ENCODE data around the gene ITGB4. TPM values are rescaled to one million over a fixed set of nuclear protein-coding genes. Genes with fewer than 3 reads are reported as not detected.

The ITGB4 gene
- polyA plus RNA-seq, 1 donor = 48.4 TPM

DNA sequence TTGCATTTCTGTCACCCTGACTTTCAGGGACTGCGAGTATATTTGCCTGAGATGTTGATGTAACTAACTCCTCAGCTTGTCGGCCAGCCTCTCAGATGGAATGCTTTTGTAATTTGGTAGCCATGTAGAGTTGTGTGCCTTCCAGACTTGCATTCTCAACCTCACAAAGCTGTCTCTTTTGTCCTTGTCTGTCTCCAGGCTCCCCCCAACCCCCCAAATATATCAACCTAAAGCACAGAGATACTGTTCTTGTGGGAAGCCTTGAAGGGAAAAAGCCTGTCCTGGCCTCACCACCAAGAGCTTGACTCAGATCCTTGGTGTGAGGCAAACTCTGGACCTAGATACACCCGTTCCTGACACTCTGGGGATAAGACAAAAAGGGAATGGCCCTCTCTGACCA is 35.8 kb upstream of the ITGB4 start:
- Histone ChIP-seq H3K4me3 (ENCODE audit: low read length) (no peak overlapping the region), H3K4me1 (ENCODE audit: control insufficient read depth, insufficient read depth, low read length) (peaks cover 30% of the 10 kb centered on the region), H3K36me3 (ENCODE audit: control insufficient read depth, insufficient read depth, low read length) (peaks cover 22% of the 10 kb centered on the region), H3K9me3 (ENCODE audit: control insufficient read depth, low read depth, low read length) (no peaks in the 10 kb centered on the region), H3K27ac (ENCODE audit: low read length) (peak overlapping the region; percentile 86), H3K27me3 (ENCODE audit: control insufficient read depth, insufficient read depth, low read length) (no peaks in the 10 kb centered on the region)
- DNase-seq = no peak
- no CpG with 5 or more reads among the region's 3 CpGs for WGBS (ENCODE audit: insufficient coverage, low lambda C conversion rate)

DNA sequence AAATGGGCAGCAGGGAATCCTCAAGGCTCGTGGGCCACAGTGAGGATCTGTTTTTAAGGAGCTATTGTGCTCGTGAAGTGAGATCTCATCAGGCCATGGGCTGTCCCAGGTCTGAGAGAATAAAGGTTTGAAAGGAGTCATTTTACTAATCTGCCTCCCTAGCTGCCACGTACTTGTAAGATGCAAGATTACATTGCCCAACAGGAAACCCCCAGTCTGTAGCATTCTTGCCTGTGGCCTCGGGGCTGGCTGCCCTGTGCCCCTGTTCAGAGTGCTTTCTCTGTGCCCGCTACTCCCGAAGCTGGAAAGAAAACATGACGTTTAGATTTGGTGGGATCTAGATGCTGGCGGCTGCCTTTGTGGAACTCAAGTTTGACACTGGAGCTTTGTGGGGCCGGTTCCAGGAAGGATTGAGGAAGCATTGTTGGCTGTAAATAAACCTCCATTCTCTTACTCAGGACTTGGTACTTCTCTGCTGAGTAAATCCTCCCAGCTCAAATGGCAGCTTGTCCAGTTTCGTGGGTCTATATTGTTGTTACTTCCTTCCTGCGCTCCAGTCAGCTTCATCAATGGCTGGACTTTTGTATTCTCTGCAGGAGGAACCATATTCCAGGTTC is 32.9 kb upstream of the ITGB4 start:
- H3K4me3 ChIP-seq (ENCODE audit: low read length) = no peak overlapping the region
- H3K27ac ChIP-seq (ENCODE audit: low read length) = no peak overlapping the region
- H3K36me3 ChIP-seq (ENCODE audit: control insufficient read depth, insufficient read depth, low read length) = peaks cover 42% of the 10 kb centered on the region
- no peaks in the 10 kb centered on the region for H3K27me3 ChIP-seq (ENCODE audit: control insufficient read depth, insufficient read depth, low read length)
- WGBS (ENCODE audit: insufficient coverage, low lambda C conversion rate) = no CpG with 5 or more reads among the region's 11 CpGs
- peaks cover 25% of the 10 kb centered on the region for H3K4me1 ChIP-seq (ENCODE audit: control insufficient read depth, insufficient read depth, low read length)
- H3K9me3 ChIP-seq (ENCODE audit: control insufficient read depth, low read depth, low read length) = no peaks in the 10 kb centered on the region
- no peak for DNase-seq

DNA sequence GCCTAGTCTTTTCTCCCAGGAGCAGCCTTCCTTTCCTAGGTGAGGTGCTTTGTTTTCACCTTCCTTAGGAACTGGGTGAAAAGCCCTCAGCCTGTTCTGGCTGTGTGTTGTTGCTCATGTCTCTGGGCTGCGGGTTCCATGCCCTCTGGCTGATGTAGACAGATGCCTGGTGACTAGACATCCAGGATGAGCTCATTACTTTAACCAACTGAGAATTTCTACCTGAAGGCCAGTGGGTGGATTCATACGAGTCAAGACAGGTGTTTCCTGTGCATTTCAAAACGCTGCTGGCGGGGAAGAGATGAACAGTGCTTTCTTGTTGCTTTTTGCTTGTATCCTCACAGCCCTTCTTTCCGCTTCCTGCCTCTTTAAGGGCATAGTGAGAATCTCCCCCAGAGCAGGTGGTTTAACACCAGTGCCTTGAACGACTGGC is 31.8 kb upstream of the ITGB4 start:
- H3K4me1 ChIP-seq (ENCODE audit: control insufficient read depth, insufficient read depth, low read length) = peaks cover 15% of the 10 kb centered on the region
- H3K9me3 ChIP-seq (ENCODE audit: control insufficient read depth, low read depth, low read length) = no peaks in the 10 kb centered on the region
- H3K27ac ChIP-seq (ENCODE audit: low read length) = no peak overlapping the region
- H3K36me3 ChIP-seq (ENCODE audit: control insufficient read depth, insufficient read depth, low read length) = peaks cover 51% of the 10 kb centered on the region
- H3K4me3 ChIP-seq (ENCODE audit: low read length) = no peak overlapping the region
- no peak for DNase-seq
- 83% methylated on average over 2 of the region's 6 CpGs for WGBS (ENCODE audit: insufficient coverage, low lambda C conversion rate)
- no peaks in the 10 kb centered on the region for H3K27me3 ChIP-seq (ENCODE audit: control insufficient read depth, insufficient read depth, low read length)

DNA sequence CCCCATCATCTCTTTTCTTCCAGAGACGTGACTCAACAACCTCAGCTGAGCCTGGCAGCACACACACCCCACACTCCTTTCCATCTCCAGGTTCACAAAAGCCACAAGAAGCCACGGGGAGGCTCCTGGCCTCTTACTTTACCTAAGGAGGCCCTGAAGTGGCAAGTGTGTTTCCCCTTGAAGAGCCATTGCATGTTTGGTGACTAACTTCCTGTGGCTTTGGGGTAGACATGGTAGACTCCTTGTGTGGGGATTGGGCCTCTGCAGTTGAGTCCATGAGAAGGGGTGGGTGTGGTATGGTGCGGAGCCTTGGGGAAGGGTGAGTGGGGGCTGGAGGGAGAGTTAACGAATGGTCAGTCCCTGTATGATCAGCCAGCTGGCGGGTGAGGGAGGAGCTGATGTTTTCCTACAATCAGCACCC is 29.9 kb upstream of the ITGB4 start:
- no peak overlapping the region for H3K27ac ChIP-seq (ENCODE audit: low read length)

DNA sequence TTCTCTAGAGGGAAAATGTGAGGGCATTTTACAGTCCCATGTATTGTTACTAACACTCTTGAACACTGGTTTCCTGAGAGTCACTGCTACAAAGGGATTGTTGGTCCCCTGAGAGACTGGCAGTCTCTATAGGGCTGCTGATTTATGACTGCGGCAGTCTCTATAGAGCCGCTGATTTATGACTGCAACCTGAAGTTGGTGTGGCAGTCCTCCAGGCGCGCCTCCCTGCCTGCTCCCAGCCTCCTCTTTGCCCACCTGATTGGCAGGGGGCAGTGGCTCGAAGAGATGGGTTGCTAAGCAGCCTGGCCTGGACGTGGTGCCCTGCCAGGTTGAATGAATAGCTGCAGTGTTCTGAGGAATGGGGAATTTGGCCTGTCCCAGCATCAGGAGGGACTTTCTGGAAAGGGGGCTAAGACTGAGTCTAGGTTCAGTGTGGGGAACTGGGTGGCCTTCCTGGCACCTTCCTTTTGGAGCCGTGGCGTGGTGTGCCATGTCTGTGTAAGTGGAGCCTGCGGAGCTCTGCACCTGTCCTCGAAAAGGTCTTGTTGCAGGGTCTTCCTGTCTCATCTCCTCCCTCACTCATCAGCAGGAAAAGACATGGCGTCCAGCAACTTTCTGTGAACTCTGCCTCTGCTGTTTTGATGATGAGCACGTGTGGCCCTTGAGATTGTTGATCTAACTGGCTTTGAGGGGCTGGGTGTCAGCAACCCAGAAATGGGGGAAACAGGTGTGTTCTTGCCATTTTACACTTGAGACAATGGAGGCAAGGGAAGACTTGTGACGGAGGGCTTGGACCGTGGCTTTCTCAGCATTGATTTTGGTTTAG is 29.2 kb upstream of the ITGB4 start:
- Histone ChIP-seq H3K27me3 (ENCODE audit: control insufficient read depth, insufficient read depth, low read length) (no peaks in the 10 kb centered on the region), H3K9me3 (ENCODE audit: control insufficient read depth, low read depth, low read length) (peaks cover 3% of the 10 kb centered on the region), H3K4me3 (ENCODE audit: low read length) (no peak overlapping the region), H3K36me3 (ENCODE audit: control insufficient read depth, insufficient read depth, low read length) (peaks cover 65% of the 10 kb centered on the region), H3K27ac (ENCODE audit: low read length) (no peak overlapping the region), H3K4me1 (ENCODE audit: control insufficient read depth, insufficient read depth, low read length) (peaks cover 10% of the 10 kb centered on the region)
- no peak for DNase-seq
- no CpG with 5 or more reads among the region's 14 CpGs for WGBS (ENCODE audit: insufficient coverage, low lambda C conversion rate)

More for the DNA sequence above, 29.9 kb upstream of the ITGB4 start:
- Histone ChIP-seq H3K36me3 (ENCODE audit: control insufficient read depth, insufficient read depth, low read length) (peaks cover 65% of the 10 kb centered on the region), H3K4me3 (ENCODE audit: low read length) (no peak overlapping the region), H3K27me3 (ENCODE audit: control insufficient read depth, insufficient read depth, low read length) (no peaks in the 10 kb centered on the region), H3K9me3 (ENCODE audit: control insufficient read depth, low read depth, low read length) (no peaks in the 10 kb centered on the region), H3K4me1 (ENCODE audit: control insufficient read depth, insufficient read depth, low read length) (peaks cover 6% of the 10 kb centered on the region)
- no peak for DNase-seq
- WGBS (ENCODE audit: insufficient coverage, low lambda C conversion rate) = no CpG with 5 or more reads among the region's 5 CpGs

DNA sequence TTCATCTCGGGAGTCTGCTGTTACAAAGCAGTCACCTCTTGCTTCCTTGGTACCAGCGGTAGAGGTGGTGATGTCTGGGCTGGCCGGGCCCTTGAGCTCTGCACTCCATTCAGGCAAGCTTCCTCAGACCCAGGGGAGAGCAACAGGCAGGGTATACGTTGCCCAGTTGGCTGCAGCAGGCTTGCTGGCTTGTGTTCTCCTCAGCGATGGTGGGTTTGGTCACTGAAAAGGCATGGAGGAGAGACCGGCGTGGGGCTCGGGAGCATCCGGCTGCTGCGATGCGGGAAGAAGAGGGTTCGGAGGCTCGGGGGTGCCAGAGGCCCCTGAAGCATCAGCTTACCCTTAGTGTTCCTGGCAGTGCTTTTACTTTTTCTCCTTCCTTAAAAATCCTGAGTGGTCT is 28.3 kb upstream of the ITGB4 start:
- H3K27me3 ChIP-seq (ENCODE audit: control insufficient read depth, insufficient read depth, low read length) = no peaks in the 10 kb centered on the region
- H3K9me3 ChIP-seq (ENCODE audit: control insufficient read depth, low read depth, low read length) = peaks cover 3% of the 10 kb centered on the region
- peaks cover 20% of the 10 kb centered on the region for H3K4me1 ChIP-seq (ENCODE audit: control insufficient read depth, insufficient read depth, low read length)
- no CpG with 5 or more reads among the region's 13 CpGs for WGBS (ENCODE audit: insufficient coverage, low lambda C conversion rate)
- no peak for DNase-seq
- H3K4me3 ChIP-seq (ENCODE audit: low read length) = no peak overlapping the region
- H3K36me3 ChIP-seq (ENCODE audit: control insufficient read depth, insufficient read depth, low read length) = peaks cover 61% of the 10 kb centered on the region
- no peak overlapping the region for H3K27ac ChIP-seq (ENCODE audit: low read length)

DNA sequence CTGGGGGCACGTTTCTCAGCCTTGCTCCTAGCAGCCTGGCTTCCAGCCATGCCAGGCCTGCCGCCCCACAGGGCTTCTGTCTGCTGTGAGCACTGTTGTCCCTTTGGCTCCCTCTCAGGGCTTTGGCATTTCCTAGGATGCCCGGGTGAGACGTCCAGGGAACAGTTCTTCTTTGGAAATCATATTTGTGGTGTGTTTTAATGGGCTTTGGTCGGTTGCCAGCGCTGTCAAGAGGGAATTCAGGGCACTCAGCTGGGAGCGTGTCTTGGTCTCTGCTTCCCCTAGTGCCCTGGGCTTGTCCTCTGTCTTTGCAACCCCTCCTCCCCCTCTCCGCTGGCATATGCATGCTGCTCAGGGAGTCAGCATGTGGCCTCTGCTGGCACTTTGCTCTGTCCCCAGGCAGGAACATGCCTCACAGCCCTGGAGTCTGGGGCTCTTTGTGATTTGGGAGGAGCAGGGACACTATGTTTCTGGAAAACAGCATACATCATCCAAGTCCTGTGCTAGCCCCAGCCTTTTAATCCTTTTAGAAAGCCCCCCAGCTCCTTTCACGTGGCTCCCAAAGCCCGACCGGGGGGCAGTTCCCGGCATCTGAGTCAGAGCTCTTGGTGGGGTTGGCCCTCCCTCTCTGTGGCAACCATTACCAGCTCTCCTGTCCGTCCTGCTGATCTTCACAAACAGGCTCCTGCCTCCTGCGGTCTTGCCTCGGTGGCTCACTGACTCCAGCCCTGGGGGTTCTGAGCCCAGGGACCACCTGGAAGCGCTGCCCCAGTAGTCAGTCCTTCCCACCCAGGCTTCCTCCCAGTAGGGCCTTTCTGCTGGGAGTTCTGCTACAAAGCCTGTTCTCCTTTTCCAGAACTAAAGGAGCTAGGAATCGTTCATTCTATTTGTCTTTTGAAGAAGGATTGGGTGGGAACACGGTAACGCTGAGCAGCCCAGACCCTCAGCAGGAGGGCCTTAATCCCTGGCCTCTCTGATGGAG is 27.5 kb upstream of the ITGB4 start:
- DNase-seq = no peak
- Histone ChIP-seq H3K27me3 (ENCODE audit: control insufficient read depth, insufficient read depth, low read length) (no peaks in the 10 kb centered on the region), H3K36me3 (ENCODE audit: control insufficient read depth, insufficient read depth, low read length) (peaks cover 58% of the 10 kb centered on the region), H3K4me3 (ENCODE audit: low read length) (no peak overlapping the region), H3K27ac (ENCODE audit: low read length) (no peak overlapping the region), H3K4me1 (ENCODE audit: control insufficient read depth, insufficient read depth, low read length) (peaks cover 28% of the 10 kb centered on the region), H3K9me3 (ENCODE audit: control insufficient read depth, low read depth, low read length) (peaks cover 7% of the 10 kb centered on the region)
- WGBS (ENCODE audit: insufficient coverage, low lambda C conversion rate) = no CpG with 5 or more reads among the region's 19 CpGs

DNA sequence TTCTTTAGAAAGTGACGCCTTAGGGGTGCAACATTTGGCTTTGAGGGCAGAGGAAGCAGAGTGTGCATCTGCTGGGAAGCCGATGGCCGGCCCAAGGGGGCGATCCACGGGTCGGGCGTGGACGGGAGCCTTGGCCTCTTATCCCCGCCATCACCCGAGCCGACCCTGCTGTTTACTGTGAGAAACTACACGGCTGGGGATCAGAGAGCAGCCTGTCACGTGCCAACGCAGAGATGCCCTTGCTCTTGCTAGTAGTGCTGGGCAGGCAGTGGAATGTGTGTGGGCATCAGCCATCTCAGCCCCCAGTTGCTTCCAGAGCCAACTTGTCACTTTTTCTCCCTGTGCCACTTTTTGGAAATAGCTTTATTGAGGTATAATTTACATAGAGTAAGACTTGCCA is 26.7 kb upstream of the ITGB4 start:
- Histone ChIP-seq H3K4me3 (ENCODE audit: low read length) (no peak overlapping the region), H3K4me1 (ENCODE audit: control insufficient read depth, insufficient read depth, low read length) (peaks cover 35% of the 10 kb centered on the region), H3K27me3 (ENCODE audit: control insufficient read depth, insufficient read depth, low read length) (no peaks in the 10 kb centered on the region), H3K27ac (ENCODE audit: low read length) (no peak overlapping the region), H3K9me3 (ENCODE audit: control insufficient read depth, low read depth, low read length) (peaks cover 7% of the 10 kb centered on the region), H3K36me3 (ENCODE audit: control insufficient read depth, insufficient read depth, low read length) (peaks cover 57% of the 10 kb centered on the region)
- DNase-seq = peak in 1 of 2 donors; percentile 41
- no CpG with 5 or more reads among the region's 14 CpGs for WGBS (ENCODE audit: insufficient coverage, low lambda C conversion rate)

DNA sequence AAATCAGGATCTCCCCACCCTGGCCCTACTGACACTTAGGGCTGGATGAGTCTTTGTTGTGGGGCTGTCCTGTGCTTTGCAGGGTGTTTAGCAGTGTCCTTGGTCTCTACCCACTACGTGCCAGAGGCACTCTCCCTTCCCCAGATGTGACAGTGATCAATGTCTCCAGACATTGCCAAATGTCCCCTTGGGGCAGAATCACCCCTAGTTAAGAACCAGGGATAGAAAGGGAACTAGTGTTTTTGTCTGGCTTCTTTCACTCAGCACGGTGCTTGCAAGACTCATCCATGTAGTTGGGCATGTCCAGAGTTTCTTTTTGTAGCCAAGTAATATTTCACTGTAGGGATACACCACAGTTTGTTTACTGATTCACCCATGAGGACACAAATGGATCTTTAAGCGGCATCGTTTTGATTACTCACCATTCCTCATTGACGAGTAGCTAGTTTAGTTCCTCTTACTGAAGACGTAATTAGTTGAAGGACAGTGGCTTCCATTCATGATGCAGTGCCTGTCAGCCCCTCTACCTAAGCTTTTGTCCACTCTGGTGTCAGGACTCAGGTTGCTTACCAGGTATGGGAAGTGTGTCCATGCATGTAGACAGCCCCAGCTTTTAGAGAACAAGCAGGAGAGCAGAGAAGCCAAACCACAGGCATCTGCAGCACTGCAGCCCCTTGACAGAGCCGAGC is 26.0 kb upstream of the ITGB4 start:
- Histone ChIP-seq H3K36me3 (ENCODE audit: control insufficient read depth, insufficient read depth, low read length) (peaks cover 63% of the 10 kb centered on the region), H3K9me3 (ENCODE audit: control insufficient read depth, low read depth, low read length) (peaks cover 7% of the 10 kb centered on the region), H3K27ac (ENCODE audit: low read length) (no peak overlapping the region), H3K4me1 (ENCODE audit: control insufficient read depth, insufficient read depth, low read length) (peaks cover 43% of the 10 kb centered on the region), H3K4me3 (ENCODE audit: low read length) (no peak overlapping the region), H3K27me3 (ENCODE audit: control insufficient read depth, insufficient read depth, low read length) (no peaks in the 10 kb centered on the region)
- DNase-seq = no peak
- no CpG with 5 or more reads among the region's 7 CpGs for WGBS (ENCODE audit: insufficient coverage, low lambda C conversion rate)

All from large intestine (tissue), 3 donors.